NCI-H526 (cell line): ENCODE results near the gene SNURF.
"Not testable (repeated sequence)": the region's sequence is repeated elsewhere in the genome, so short reads cannot be mapped to it uniquely, and the experiment has no call there.

Source experiments
- DNase-seq, 2 experiments: peaks; one replicate each; lab custom pipeline; 2025; lab: John Stamatoyannopoulos, UW

The SNURF gene

GRCh38 chr15:24971052-24971451 is 16.3 kb downstream of the SNURF start:
- no peak for DNase-seq

GRCh38 chr15:24971772-24972171 is 17.0 kb downstream of the SNURF start:
- no peak for DNase-seq

- DNase-seq, result not testable (repeated sequence)
Observed at GRCh38 chr15:24972707-24973106, 17.9 kb downstream of the SNURF start.

- DNase-seq, result no peak
Observed at GRCh38 chr15:24976932-24977331, 22.1 kb downstream of the SNURF start.

GRCh38 chr15:24977686-24978085 is 22.9 kb downstream of the SNURF start:
- DNase-seq, result no peak

GRCh38 chr15:24985224-24985623 is 30.4 kb downstream of the SNURF start:
- no peak for DNase-seq

- DNase-seq, result no peak
Observed at GRCh38 chr15:24986653-24987052, 31.9 kb downstream of the SNURF start.
